PFSK-1 (cell line): Measurements from ENCODE around the gene STARD3.

Experiments used
- POLR2AphosphoS5 ChIP-seq: IDR thresholded peaks from 2 replicates; pipeline ENCODE4 v1.6.1; 2012; ENCODE audit warnings: low read depth, mild to moderate bottlenecking, control low read depth, low read length, moderate library complexity
- SIN3A ChIP-seq: IDR thresholded peaks from 2 replicates; pipeline ENCODE4 v1.6.1; 2012; ENCODE audit warnings: mild to moderate bottlenecking, low read length, moderate library complexity, borderline replicate concordance; ENCODE audit not compliant: insufficient read depth
- TAF1 ChIP-seq: IDR thresholded peaks from 2 replicates; pipeline ENCODE4 v1.6.1; 2012; ENCODE audit warnings: low read length, control low read depth, borderline replicate concordance; ENCODE audit not compliant: insufficient read depth

GRCh38 chr17:39662551-39663339 lies 25.8 kb downstream of the STARD3 start:
- no peak for TF ChIP-seq TAF1
- TF ChIP-seq POLR2AphosphoS5, result no peak
- no peak for TF ChIP-seq SIN3A
